Karpas-422 (cell line): ENCODE measurements around the gene KRTAP10-4. TPM values are rescaled to one million over a fixed set of nuclear protein-coding genes. Genes with fewer than 3 reads are reported as not detected.
"Not testable (repeated sequence)": the region's sequence is repeated elsewhere in the genome, so short reads cannot be mapped to it uniquely, and the experiment has no call there.

Source experiments
- DNase-seq: peaks from one replicate; pipeline ENCODE4 v3.0.0-alpha.2; 2015
- H2AFZ ChIP-seq: fragments of 200-600 bp; sonication (generic); 2 replicates; pipeline ENCODE4 v1.6.1; 2014; ENCODE audit warnings: antibody characterized with exemption, low read length, mixed read lengths
- H3K27ac ChIP-seq: fragments of 200-600 bp; sonication (generic); 2 replicates; pipeline ENCODE4 v1.5.1; 2014; ENCODE audit warnings: mild to moderate bottlenecking, low read length, moderate library complexity
- H3K27me3 ChIP-seq: fragments of 200-600 bp; sonication (generic); 2 replicates; pipeline ENCODE4 v1.6.1; 2014; ENCODE audit warnings: low read length, mixed read lengths
- H3K36me3 ChIP-seq: fragments of 200-600 bp; sonication (generic); 2 replicates; pipeline ENCODE4 v1.6.1; 2014; ENCODE audit warnings: low read length, mixed read lengths; ENCODE audit not compliant: insufficient read depth
- H3K4me1 ChIP-seq: fragments of 200-600 bp; sonication (generic); 2 replicates; pipeline ENCODE4 v1.6.1; 2014; ENCODE audit warnings: mild to moderate bottlenecking, low read length, mixed read lengths
- H3K4me2 ChIP-seq: fragments of 200-600 bp; sonication (generic); 2 replicates; pipeline ENCODE4 v1.6.1; 2014; ENCODE audit warnings: low read length, low read depth, mild to moderate bottlenecking; ENCODE audit not compliant: poor library complexity, severe bottlenecking
- H3K4me3 ChIP-seq: fragments of 200-600 bp; sonication (generic); 2 replicates; pipeline ENCODE4 v1.5.1; 2014; ENCODE audit warnings: mild to moderate bottlenecking, antibody characterized with exemption, low read length, mixed read lengths
- H3K79me2 ChIP-seq: fragments of 200-600 bp; sonication (generic); 2 replicates; pipeline ENCODE4 v1.6.1; 2014; ENCODE audit warnings: mild to moderate bottlenecking, low read length, mixed read lengths
- H3K9ac ChIP-seq: fragments of 200-600 bp; sonication (generic); 2 replicates; pipeline ENCODE4 v1.6.0; 2014; ENCODE audit warnings: low read length
- H3K9me2 ChIP-seq: fragments of 200-600 bp; sonication (generic), shearing (Covaris generic); replicated peaks from 2 replicates; pipeline ENCODE4 v1.6.0; 2014; ENCODE audit warnings: mild to moderate bottlenecking, low read length, moderate library complexity; ENCODE audit not compliant: insufficient read depth
- H3K9me3 ChIP-seq: fragments of 300-700, 200-600 bp; sonication (generic); 2 replicates; pipeline ENCODE4 v1.6.1; 2014; ENCODE audit warnings: low read length, mixed read lengths
- H4K20me1 ChIP-seq: fragments of 200-600 bp; sonication (generic); 2 replicates; pipeline ENCODE4 v1.6.1; 2014; ENCODE audit warnings: mild to moderate bottlenecking, antibody characterized with exemption, low read length, low read depth; ENCODE audit not compliant: insufficient read depth
- total RNA-seq: library from RNA; depleted of rRNA; stranded (reverse); fragments of >200 nt; shearing (Covaris generic); gene quantifications from 2 replicates; pipeline ENCODE4 v1.2.3, GENCODE V29; 2014; ENCODE audit warnings: low replicate concordance

Gene KRTAP10-4
- total RNA-seq, 1 experiment from 2014 or later = not detected

GRCh38 chr21:44593598-44594405 is 20.3 kb downstream of the KRTAP10-4 start:
- Histone ChIP-seq H4K20me1 (no peaks in the 10 kb centered on the region), H3K4me1 (no peaks in the 10 kb centered on the region), H3K36me3 (no peaks in the 10 kb centered on the region), H3K4me2 (no peak overlapping the region), H3K4me3 (no peak overlapping the region), H3K9me3 (no peaks in the 10 kb centered on the region), H3K9me2 (no peaks in the 10 kb centered on the region), H3K79me2 (no peaks in the 10 kb centered on the region), H3K27ac (no peak overlapping the region), H2AFZ (no peak overlapping the region), H3K9ac (no peak overlapping the region), H3K27me3 (no peaks in the 10 kb centered on the region)
- DNase-seq = no peak

- no peak overlapping the region for H3K27ac ChIP-seq
- H3K9me3 ChIP-seq = no peaks in the 10 kb centered on the region
- no peak overlapping the region for H3K4me2 ChIP-seq
- H3K27me3 ChIP-seq = no peaks in the 10 kb centered on the region
- no peak overlapping the region for H2AFZ ChIP-seq
- no peaks in the 10 kb centered on the region for H3K9me2 ChIP-seq
- no peaks in the 10 kb centered on the region for H4K20me1 ChIP-seq
- no peaks in the 10 kb centered on the region for H3K4me1 ChIP-seq
- H3K9ac ChIP-seq = no peak overlapping the region
- no peak overlapping the region for H3K4me3 ChIP-seq
- H3K79me2 ChIP-seq = no peaks in the 10 kb centered on the region
- DNase-seq = no peak
- H3K36me3 ChIP-seq = no peaks in the 10 kb centered on the region
Observed at GRCh38 chr21:44594406-44594916, 20.9 kb downstream of the KRTAP10-4 start.

GRCh38 chr21:44595524-44595923 is 22.0 kb downstream of the KRTAP10-4 start:
- Histone ChIP-seq H3K36me3 (no peaks in the 10 kb centered on the region), H3K27ac (no peak overlapping the region), H3K9me3 (no peaks in the 10 kb centered on the region), H4K20me1 (no peaks in the 10 kb centered on the region), H3K9ac (no peak overlapping the region), H2AFZ (no peak overlapping the region), H3K79me2 (no peaks in the 10 kb centered on the region), H3K4me2 (no peak overlapping the region), H3K4me3 (no peak overlapping the region), H3K27me3 (no peaks in the 10 kb centered on the region), H3K9me2 (no peaks in the 10 kb centered on the region), H3K4me1 (no peaks in the 10 kb centered on the region)
- no peak for DNase-seq

GRCh38 chr21:44596068-44596725 is 22.7 kb downstream of the KRTAP10-4 start:
- Histone ChIP-seq H3K79me2 (no peaks in the 10 kb centered on the region), H3K27ac (no peak overlapping the region), H2AFZ (no peak overlapping the region)

GRCh38 chr21:44598061-44598460 is 24.5 kb downstream of the KRTAP10-4 start:
- H3K27ac ChIP-seq = no peak overlapping the region
- DNase-seq = no peak
- no peaks in the 10 kb centered on the region for H4K20me1 ChIP-seq
- H2AFZ ChIP-seq = no peak overlapping the region
- H3K9ac ChIP-seq = no peak overlapping the region
- H3K36me3 ChIP-seq = no peaks in the 10 kb centered on the region
- no peaks in the 10 kb centered on the region for H3K9me3 ChIP-seq
- no peak overlapping the region for H3K4me3 ChIP-seq
- H3K4me1 ChIP-seq = no peaks in the 10 kb centered on the region
- no peaks in the 10 kb centered on the region for H3K9me2 ChIP-seq
- no peaks in the 10 kb centered on the region for H3K79me2 ChIP-seq
- H3K27me3 ChIP-seq = no peaks in the 10 kb centered on the region
- no peak overlapping the region for H3K4me2 ChIP-seq

More at GRCh38 chr21:44596068-44596725, 22.7 kb downstream of the KRTAP10-4 start:
- Histone ChIP-seq H3K9ac (no peak overlapping the region), H3K36me3 (no peaks in the 10 kb centered on the region), H3K4me2 (no peak overlapping the region), H3K4me1 (no peaks in the 10 kb centered on the region), H3K4me3 (no peak overlapping the region), H3K27me3 (no peaks in the 10 kb centered on the region), H3K9me2 (no peaks in the 10 kb centered on the region), H3K9me3 (no peaks in the 10 kb centered on the region), H4K20me1 (no peaks in the 10 kb centered on the region)
- no peak for DNase-seq

- no peaks in the 10 kb centered on the region for H4K20me1 ChIP-seq
- no peaks in the 10 kb centered on the region for H3K4me1 ChIP-seq
- no peak overlapping the region for H3K4me2 ChIP-seq
- no peak overlapping the region for H3K27ac ChIP-seq
- H3K9me2 ChIP-seq = no peaks in the 10 kb centered on the region
- no peaks in the 10 kb centered on the region for H3K27me3 ChIP-seq
- H3K36me3 ChIP-seq = no peaks in the 10 kb centered on the region
- no peak overlapping the region for H2AFZ ChIP-seq
- DNase-seq = no peak
- H3K4me3 ChIP-seq = no peak overlapping the region
- H3K79me2 ChIP-seq = no peaks in the 10 kb centered on the region
- H3K9ac ChIP-seq = no peak overlapping the region
- no peaks in the 10 kb centered on the region for H3K9me3 ChIP-seq
Observed at GRCh38 chr21:44599264-44600029, 25.9 kb downstream of the KRTAP10-4 start.

GRCh38 chr21:44600118-44600978 is 26.8 kb downstream of the KRTAP10-4 start, which contains the start of gene KRTAP10-7:
TSS of gene KRTAP10-7 (plus strand) at chr21:44600597. CDS start at chr21:44600622, 25 bp downstream.
- not testable (repeated sequence) for H3K9ac ChIP-seq, H3K9me3 ChIP-seq, H3K27ac ChIP-seq, H3K36me3 ChIP-seq, H4K20me1 ChIP-seq, H3K4me1 ChIP-seq, H3K4me3 ChIP-seq, H3K4me2 ChIP-seq, H3K79me2 ChIP-seq, DNase-seq, H2AFZ ChIP-seq, H3K27me3 ChIP-seq, H3K9me2 ChIP-seq
